SK-N-SH treated with all-trans-retinoic acid at 6 μM for 48 hours (cell line): ENCODE data around the gene CLDN11.

ENCODE experiments used
- ARNTL ChIP-seq: fragments of 450-650 bp; formaldehyde crosslinking; IDR thresholded peaks from 2 replicates; pipeline ENCODE4 v1.5.0; 2020; ENCODE audit warnings: low read depth, mild to moderate bottlenecking, moderate library complexity, borderline replicate concordance
- CSDC2 ChIP-seq: fragments of 250-450 bp; sonication (Bioruptor Pico); IDR thresholded peaks from 2 replicates; pipeline ENCODE4 v1.5.0; 2020; ENCODE audit warnings: mild to moderate bottlenecking, moderate library complexity
- GLIS3 ChIP-seq: fragments of 250-450 bp; sonication (Bioruptor Pico); IDR thresholded peaks from 2 replicates; pipeline ENCODE4 v1.5.0; 2020; ENCODE audit warnings: mild to moderate bottlenecking, moderate library complexity
- PATZ1 ChIP-seq: fragments of 250-450 bp; sonication (Bioruptor Pico); IDR thresholded peaks from 2 replicates; pipeline ENCODE4 v1.8.0; 2020; ENCODE audit warnings: mild to moderate bottlenecking, moderate library complexity, borderline replicate concordance
- PPARA ChIP-seq: fragments of 250-450 bp; sonication (Bioruptor Pico); IDR thresholded peaks from 2 replicates; pipeline ENCODE4 v1.5.0; 2020; ENCODE audit warnings: mild to moderate bottlenecking, borderline replicate concordance
- RARB ChIP-seq: fragments of 250-450 bp; sonication (Bioruptor Pico); IDR thresholded peaks from 2 replicates; pipeline ENCODE4 v1.8.0; 2021; ENCODE audit warnings: mild to moderate bottlenecking, moderate library complexity
- SNAI2 ChIP-seq: fragments of 250-450 bp; sonication (Bioruptor Pico); IDR thresholded peaks from 2 replicates; pipeline ENCODE4 v1.5.0; 2020; ENCODE audit warnings: mild to moderate bottlenecking, moderate library complexity
- TOX ChIP-seq: fragments of 250-450 bp; sonication (Bioruptor Pico); IDR thresholded peaks from 2 replicates; pipeline ENCODE4 v1.8.0; 2021; ENCODE audit warnings: mild to moderate bottlenecking, moderate library complexity, borderline replicate concordance
- ZNF8 ChIP-seq: fragments of 450-650 bp; formaldehyde crosslinking; IDR thresholded peaks from 2 replicates; pipeline ENCODE4 v1.5.0; 2020; ENCODE audit warnings: mild to moderate bottlenecking, moderate library complexity

- no peak for TF ChIP-seq RARB (CRISPR knock-in tag)
- TF ChIP-seq ZNF8 (CRISPR knock-in tag), result no peak
- no peak for TF ChIP-seq GLIS3 (CRISPR knock-in tag)
- no peak for TF ChIP-seq ARNTL (CRISPR knock-in tag)
- TF ChIP-seq PATZ1 (CRISPR knock-in tag), result no peak
- no peak for TF ChIP-seq CSDC2 (CRISPR knock-in tag)
- no peak for TF ChIP-seq PPARA
- no peak for TF ChIP-seq TOX (CRISPR knock-in tag)
- no peak for TF ChIP-seq SNAI2
Measured at GRCh38 chr3:170467571-170468147, 49.0 kb downstream of the CLDN11 start.
